Right lobe of liver (tissue), 6 donors: ENCODE measurements around the gene ZNF561. TPM values are rescaled to one million over a fixed set of nuclear protein-coding genes. Genes with fewer than 3 reads are reported as not detected.

Source experiments
- ATAC-seq, 4 donors: fragments of 200-7000 bp; cut with Tn5 transposase; one replicate each; pipeline ENCODE4 v1.9.1; 2020; ENCODE audit warnings: mild to moderate bottlenecking in 4 of 4, moderate library complexity in 4 of 4
- DNase-seq, 3 donors: peaks; one replicate each; pipeline ENCODE4 v3.0.0-alpha.2; 2020
- H3K27ac ChIP-seq, 3 donors: fragments of 200-600 bp; one replicate each; pipeline ENCODE4 v1.8.0; 2022
- H3K27me3 ChIP-seq, 2 donors: fragments of 200-600 bp; one replicate each; pipeline ENCODE4 v1.8.0; 2022
- H3K36me3 ChIP-seq, 4 donors: fragments of 200-600 bp; sonication (generic) in 1 of 4; one replicate each; pipeline versions ENCODE4 v1.5.1 to v1.8.0; 2017 to 2022; ENCODE audit warnings: control low read depth in 1 of 4
- H3K4me1 ChIP-seq, 4 donors: fragments of 200-600 bp; sonication (generic) in 1 of 4; one replicate each; pipeline versions ENCODE4 v1.5.1 to v1.8.0; 2017 to 2022; ENCODE audit warnings: control low read depth in 1 of 4
- H3K4me3 ChIP-seq, 3 donors: fragments of 200-600 bp; one replicate each; pipeline ENCODE4 v1.8.0; 2022
- H3K9me3 ChIP-seq, 4 donors: fragments of 200-600 bp; sonication (generic) in 1 of 4; one replicate each; pipeline versions ENCODE4 v1.5.1 to v1.8.0; 2017 to 2022; ENCODE audit warnings: control low read depth in 1 of 4
- CTCF ChIP-seq, 4 donors: fragments of 200-600 bp in 3 of 4; fragments of 450-650 bp in 1 of 4; IDR thresholded peaks; one replicate each; pipeline versions ENCODE4 v1.5.1 to v1.8.0; 2016 to 2022; ENCODE audit warnings: antibody characterized with exemption in 4 of 4, mild to moderate bottlenecking in 2 of 4
- POLR2A ChIP-seq: fragments of 450-650 bp; IDR thresholded peaks from one replicate; pipeline ENCODE4 v1.6.1; 2017; ENCODE audit warnings: antibody characterized with exemption, mild to moderate bottlenecking
- WGBS: methylation state at CpG from one replicate; pipeline ENCODE4 v1.1.6; 2018; ENCODE audit warnings: low coverage, low lambda C conversion rate; ENCODE audit not compliant: insufficient coverage; ENCODE audit errors: missing lambda C conversion rate; 5-methylcytosine and 5-hydroxymethylcytosine counted together
- intact Hi-C, 2 donors: fragments of 100-400 bp; cut with DNase I; formaldehyde crosslinking; loops; one replicate each; pipeline versions ENCODE4 v1.11.2 to v1.14.1; 2022
- total RNA-seq, 6 experiments: library from RNA; depleted of rRNA in 2 of 6; stranded (reverse); fragments of >200 nt in 2 of 6; fragmentation: NEBNext Ultra II Directional in 3 of 6; extraction: Animal tissue kit (Norgen Biotek cat#: 25700) in 3 of 6; gene quantifications; one replicate each; pipeline versions ENCODE4 v1.1.0 to v1.2.4, GENCODE V29; 2016 to 2023
- donor health status: DM: no; HTN: yes; CAD: no.
- donor health status: DM: no; HTN: no; CAD: no.
- donor health status: DM: no; HTN: no; CAD: no.
- donor health status: DM: no; HTN: yes; CAD: no.
- donor health status: DM: no; HTN: yes; CAD: no.

The ZNF561 gene
- total RNA-seq, 6 experiments from 2014 or later: 11.4 to 19.4 (median 14.2) TPM

DNA sequence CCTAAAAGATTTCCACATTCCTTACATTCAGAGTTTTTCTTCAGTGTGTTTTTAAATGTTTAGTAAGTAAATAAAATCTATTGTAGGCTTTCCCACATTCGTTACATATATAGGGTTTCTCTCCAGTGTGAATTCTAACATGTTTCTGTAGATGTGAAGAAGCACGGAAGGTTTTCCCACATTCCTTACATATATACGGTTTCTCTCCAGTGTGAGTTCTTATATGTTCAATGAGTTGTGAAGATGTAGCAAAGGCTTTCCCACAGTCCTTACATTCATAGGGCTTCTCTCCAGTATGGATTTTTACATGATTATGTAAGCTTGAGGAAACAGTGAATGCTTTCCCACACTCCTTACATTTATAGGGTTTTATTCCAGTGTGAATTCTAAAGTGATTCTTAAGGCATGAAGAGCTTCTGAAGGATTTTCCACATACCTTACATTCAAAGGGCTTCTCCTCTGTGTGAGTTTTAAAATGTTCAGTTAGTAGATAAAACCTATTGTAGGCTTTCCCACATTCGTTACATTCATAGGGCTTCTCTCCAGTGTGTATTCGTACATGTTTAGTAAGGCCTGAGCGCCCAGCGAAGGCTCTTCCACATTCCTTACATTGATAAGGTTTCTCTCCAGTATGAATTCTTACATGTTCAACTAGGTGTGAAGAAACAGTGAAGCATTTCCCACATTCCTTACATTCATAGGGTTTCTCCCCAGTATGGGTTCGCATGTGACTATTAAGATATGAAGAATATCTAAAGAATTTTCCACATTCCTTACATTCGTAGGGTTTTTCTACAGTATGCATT, 54.9 kb downstream of the ZNF561 start:
- WGBS: 93% methylated on average over 9 of the region's 9 CpGs
- no peak overlapping the region for H3K4me3 ChIP-seq
- intact Hi-C loops: no loop called here

More for the DNA sequence above, 54.9 kb downstream of the ZNF561 start:
- H3K36me3 ChIP-seq: peaks cover 0 to 68% (median 30%) of the 10 kb centered on the region in 4 donors
- ATAC-seq (no peak), DNase-seq (no peak)
- H3K27me3 ChIP-seq: no peaks in the 10 kb centered on the region
- TF ChIP-seq POLR2A: no peak
- TF ChIP-seq CTCF (IDR thresholded peaks at IDR 0.05): no peak
- H3K9me3 ChIP-seq: peaks cover 13 to 65% (median 49%) of the 10 kb centered on the region in 4 donors
- H3K4me1 ChIP-seq: no peaks in the 10 kb centered on the region
- H3K27ac ChIP-seq: no peak overlapping the region

Other genes with a start within 250 kb of the ZNF561 start
- gene ZNF266, start 185.7 kb downstream of the ZNF561 start, total RNA-seq: 1 to 10 TPM; 4.7 to 8.5 (median 5.6) TPM
- not detected for gene ZNF560, start 122.6 kb downstream of the ZNF561 start, total RNA-seq
- gene ZNF426, start 82.6 kb downstream of the ZNF561 start, total RNA-seq: 1 to 10 TPM; 2.3 to 4.4 (median 2.5) TPM
- gene ZNF121, start 36.7 kb downstream of the ZNF561 start, total RNA-seq: 10 to 100 TPM; 11.5 to 15.2 (median 12.4) TPM
- 10 to 100 TPM; 10.6 to 14.6 (median 11.3) TPM for gene ZNF562, start 53.9 kb upstream of the ZNF561 start, total RNA-seq
- 1 to 10 TPM; 2.8 to 4.6 (median 4.0) TPM for gene ZNF846, start 147.5 kb upstream of the ZNF561 start, total RNA-seq
- gene FBXL12, start 197.8 kb upstream of the ZNF561 start, total RNA-seq: 10 to 100 TPM in 4 of 6 experiments, 1 to 10 TPM in 2; 9.8 to 18.4 (median 10.9) TPM
- 100 to 1,000 TPM; 152 to 303 (median 168) TPM for gene UBL5, start 206.7 kb upstream of the ZNF561 start, total RNA-seq
- 10 to 100 TPM; 19.9 to 54.5 (median 24.8) TPM for gene PIN1, start 214.1 kb upstream of the ZNF561 start, total RNA-seq